HEK293 (cell line): ENCODE measurements around the gene TTBK1.

Experiments
- CTCF ChIA-PET: fragments of 350-600 bp; formaldehyde crosslinking; extraction: SDS; loops from one replicate; lab custom pipeline; 2021; ENCODE audit warnings: antibody characterized with exemption; lab: Yijun Ruan, JAX
- POLR2A ChIA-PET: fragments of 300-600 bp; formaldehyde crosslinking; extraction: SDS; loops from one replicate; lab custom pipeline; 2020; ENCODE audit warnings: antibody characterized with exemption, inconsistent platforms; lab: Yijun Ruan, JAX
- H3K27ac ChIP-seq: fragments of 200-500 bp; sonication (Bioruptor generic); 2 replicates; pipeline ENCODE4 v1.5.1; 2014; ENCODE audit warnings: low read depth, low read length, control low read depth, inconsistent platforms; ENCODE audit errors: extremely low read depth
- H3K36me3 ChIP-seq, 2 experiments: fragments of 200-500 bp in 1 of 2; sonication (Bioruptor generic) in 1 of 2; 1 replicate in 1 of 2; 2 replicates in 1 of 2; pipeline ENCODE4 v1.5.1; 2014 to 2017; ENCODE audit warnings: inconsistent platforms in 2 of 2, low read length in 2 of 2; ENCODE audit not compliant: control insufficient read depth in 2 of 2, insufficient read depth in 1 of 2
- H3K4me1 ChIP-seq: fragments of 200-500 bp; sonication (Bioruptor generic); 2 replicates; pipeline ENCODE4 v1.5.1; 2014; ENCODE audit warnings: mild to moderate bottlenecking, low read length, inconsistent platforms; ENCODE audit not compliant: control insufficient read depth, insufficient read depth
- H3K4me3 ChIP-seq: 2 replicates; pipeline ENCODE4 v1.5.1; 2011; ENCODE audit warnings: low read depth, mild to moderate bottlenecking, control low read depth, low read length, moderate library complexity
- H3K9me3 ChIP-seq: fragments of 200-500 bp; sonication (Bioruptor generic); 2 replicates; pipeline ENCODE4 v1.5.1; 2014; ENCODE audit warnings: low read depth, low read length, inconsistent platforms; ENCODE audit not compliant: control insufficient read depth, insufficient read depth
- IKZF3 ChIP-seq: fragments of 450-650 bp; IDR thresholded peaks from 2 replicates; pipeline ENCODE4 v1.5.0; 2018; ENCODE audit warnings: missing biosample characterization, mild to moderate bottlenecking, missing genetic modification characterization, moderate library complexity
- KLF16 ChIP-seq: fragments of 450-650 bp; formaldehyde crosslinking; IDR thresholded peaks from 2 replicates; pipeline ENCODE4 v1.5.1; 2017; ENCODE audit warnings: missing biosample characterization, missing genetic modification characterization
- MZF1 ChIP-seq: fragments of 450-650 bp; formaldehyde crosslinking; IDR thresholded peaks from 2 replicates; pipeline ENCODE4 v1.5.1; 2017; ENCODE audit warnings: missing biosample characterization, missing genetic modification characterization, borderline replicate concordance
- PRDM4 ChIP-seq: fragments of 450-650 bp; formaldehyde crosslinking; IDR thresholded peaks from 2 replicates; pipeline ENCODE4 v1.5.1; 2017; ENCODE audit warnings: missing biosample characterization, missing genetic modification characterization
- REPIN1 ChIP-seq: fragments of 450-650 bp; formaldehyde crosslinking; IDR thresholded peaks from 2 replicates; pipeline ENCODE4 v1.5.1; 2017; ENCODE audit warnings: missing biosample characterization, missing genetic modification characterization, low read depth
- SP3 ChIP-seq: fragments of 450-650 bp; formaldehyde crosslinking; IDR thresholded peaks from 2 replicates; pipeline ENCODE4 v1.5.1; 2016; ENCODE audit warnings: missing biosample characterization, missing genetic modification characterization
- TRIM28 ChIP-seq: IDR thresholded peaks from 2 replicates; pipeline ENCODE4 v1.6.1; 2011; ENCODE audit warnings: low read length, control low read depth, borderline replicate concordance
- ZBTB48 ChIP-seq: fragments of 450-650 bp; formaldehyde crosslinking; IDR thresholded peaks from 2 replicates; pipeline ENCODE4 v1.5.1; 2016; ENCODE audit warnings: missing biosample characterization, missing genetic modification characterization
- ZBTB49 ChIP-seq: fragments of 450-650 bp; formaldehyde crosslinking; IDR thresholded peaks from 2 replicates; pipeline ENCODE4 v1.5.1; 2016; ENCODE audit warnings: missing biosample characterization, missing genetic modification characterization, low read depth
- ZBTB8A ChIP-seq: fragments of 450-650 bp; formaldehyde crosslinking; IDR thresholded peaks from 2 replicates; pipeline ENCODE4 v1.5.1; 2016; ENCODE audit warnings: missing biosample characterization, missing genetic modification characterization
- ZFHX2 ChIP-seq: fragments of 450-650 bp; formaldehyde crosslinking; conservative IDR thresholded peaks from 2 replicates; pipeline ENCODE4 v1.5.1; 2016; ENCODE audit warnings: missing biosample characterization, missing genetic modification characterization
- ZNF132 ChIP-seq: fragments of 450-650 bp; formaldehyde crosslinking; IDR thresholded peaks from 2 replicates; pipeline ENCODE4 v1.5.1; 2017; ENCODE audit warnings: missing biosample characterization, missing genetic modification characterization, borderline replicate concordance
- ZNF148 ChIP-seq: fragments of 450-650 bp; formaldehyde crosslinking; IDR thresholded peaks from 2 replicates; pipeline ENCODE4 v1.5.0; 2017; ENCODE audit warnings: missing biosample characterization, missing genetic modification characterization, borderline replicate concordance
- ZNF248 ChIP-seq: fragments of 450-650 bp; formaldehyde crosslinking; IDR thresholded peaks from 2 replicates; pipeline ENCODE4 v1.5.1; 2017; ENCODE audit warnings: missing biosample characterization, missing genetic modification characterization
- ZNF311 ChIP-seq: fragments of 450-650 bp; formaldehyde crosslinking; IDR thresholded peaks from 2 replicates; pipeline ENCODE4 v1.5.1; 2017; ENCODE audit warnings: missing biosample characterization, missing genetic modification characterization, borderline replicate concordance
- ZNF514 ChIP-seq: fragments of 450-650 bp; formaldehyde crosslinking; IDR thresholded peaks from 2 replicates; pipeline ENCODE4 v1.5.1; 2016; ENCODE audit warnings: missing biosample characterization, missing genetic modification characterization
- ZNF558 ChIP-seq: fragments of 450-650 bp; formaldehyde crosslinking; IDR thresholded peaks from 2 replicates; pipeline ENCODE4 v1.5.1; 2016; ENCODE audit warnings: missing biosample characterization, missing genetic modification characterization
- ZNF596 ChIP-seq: fragments of 450-650 bp; IDR thresholded peaks from 2 replicates; pipeline ENCODE4 v1.5.0; 2018; ENCODE audit warnings: missing biosample characterization, mild to moderate bottlenecking, missing genetic modification characterization, moderate library complexity
- ZNF747 ChIP-seq: fragments of 450-650 bp; formaldehyde crosslinking; IDR thresholded peaks from 2 replicates; pipeline ENCODE4 v1.5.1; 2016; ENCODE audit warnings: missing biosample characterization, missing genetic modification characterization
- ZNF791 ChIP-seq: fragments of 450-650 bp; formaldehyde crosslinking; IDR thresholded peaks from 2 replicates; pipeline ENCODE4 v1.5.1; 2016; ENCODE audit warnings: missing biosample characterization, missing genetic modification characterization
- ZSCAN4 ChIP-seq: fragments of 450-650 bp; formaldehyde crosslinking; IDR thresholded peaks from 2 replicates; pipeline ENCODE4 v1.5.1; 2017; ENCODE audit warnings: missing biosample characterization, missing genetic modification characterization

TTBK1 gene

GRCh38 chr6:43274127-43274915 is 31.0 kb downstream of the TTBK1 start:
- Histone ChIP-seq H3K9me3 (no peaks in the 10 kb centered on the region), H3K4me1 (no peaks in the 10 kb centered on the region), H3K36me3 (no peaks in the 10 kb centered on the region), H3K27ac (no peak overlapping the region), H3K4me3 (no peak overlapping the region)
- TF ChIP-seq ZSCAN4 = no peak
- TF ChIP-seq ZNF596 = no peak
- no peak for TF ChIP-seq KLF16
- TF ChIP-seq PRDM4 (tag by site-specific recombination) = peak; percentile 97
- TF ChIP-seq ZNF248 (tag by site-specific recombination) = no peak
- TF ChIP-seq ZNF558 (tag by site-specific recombination) = no peak
- no peak for TF ChIP-seq ZNF311 (tag by site-specific recombination)
- ChIA-PET POLR2A (no interaction called here), CTCF (interaction anchor here (0.6 kb wide), 1 partner anchor 165 kb away, joined by 3 read pairs; no protein-coding TSS in a partner anchor)

GRCh38 chr6:43274916-43275597 is 31.8 kb downstream of the TTBK1 start:
- ChIA-PET POLR2A (no interaction called here), CTCF (interaction anchor here (0.6 kb wide), 1 partner anchor 164 kb away, joined by 3 read pairs; no protein-coding TSS in a partner anchor)

GRCh38 chr6:43275801-43276576 is 32.7 kb downstream of the TTBK1 start:
- H3K4me1 ChIP-seq = no peaks in the 10 kb centered on the region
- H3K9me3 ChIP-seq = no peaks in the 10 kb centered on the region
- ChIA-PET POLR2A (no interaction called here), CTCF (interaction anchor here (0.6 to 2.0 kb wide), 4 partner anchors 58 to 231 kb away, joined by 3 to 5 read pairs (median 4); no protein-coding TSS in a partner anchor)
- no peak overlapping the region for H3K4me3 ChIP-seq
- no peaks in the 10 kb centered on the region for H3K36me3 ChIP-seq
- H3K27ac ChIP-seq = no peak overlapping the region
- TF ChIP-seq ZNF132 (tag by site-specific recombination) (no peak), ZBTB49 (tag by site-specific recombination) (no peak), REPIN1 (tag by site-specific recombination) (no peak), IKZF3 (tag by site-specific recombination) (no peak), ZNF791 (tag by site-specific recombination) (no peak), ZNF148 (no peak), MZF1 (tag by site-specific recombination) (no peak), TRIM28 (no peak), ZBTB48 (tag by site-specific recombination) (no peak), ZBTB8A (tag by site-specific recombination) (no peak), ZNF747 (tag by site-specific recombination) (no peak), ZNF514 (no peak)

More at GRCh38 chr6:43274916-43275597, 31.8 kb downstream of the TTBK1 start:
- Histone ChIP-seq H3K36me3 (no peaks in the 10 kb centered on the region), H3K4me3 (no peak overlapping the region), H3K4me1 (no peaks in the 10 kb centered on the region)
- TF ChIP-seq SP3 (tag by site-specific recombination) = no peak
- TF ChIP-seq ZFHX2 (tag by site-specific recombination) = peak; percentile 5; the same call in 1 of the 2 replicates
- TF ChIP-seq, all 188 proteins: peak for 1
- no peak overlapping the region for H3K27ac ChIP-seq
- H3K9me3 ChIP-seq = no peaks in the 10 kb centered on the region
